Effector CD4-positive, alpha-beta T cell (primary cell): ENCODE results near the gene RBP7.

Experiments
- DNase-seq: peaks from one replicate; pipeline ENCODE4 v3.0.0-alpha.2; 2020

The RBP7 gene

GRCh38 chr1:10032590-10033358, 35.7 kb downstream of the RBP7 start, which contains the start of gene UBE4B:
Gene UBE4B (plus strand): TSS chr1:10032958. CDS start chr1:10033671, 713 bp downstream.
- peak; percentile 97 for DNase-seq

- DNase-seq: no peak
Observed at GRCh38 chr1:10033359-10033845, 36.4 kb downstream of the RBP7 start.

GRCh38 chr1:10042746-10043145, 45.7 kb downstream of the RBP7 start:
- no peak for DNase-seq

- DNase-seq: no peak
Observed at GRCh38 chr1:10045480-10046355, 48.7 kb downstream of the RBP7 start.

GRCh38 chr1:10046356-10047085, 49.5 kb downstream of the RBP7 start:
- no peak for DNase-seq

GRCh38 chr1:10048601-10049000, 51.6 kb downstream of the RBP7 start:
- DNase-seq: no peak

- no peak for DNase-seq
Observed at GRCh38 chr1:10050611-10051010, 53.6 kb downstream of the RBP7 start.

GRCh38 chr1:10051656-10052055, 54.6 kb downstream of the RBP7 start:
- no peak for DNase-seq

GRCh38 chr1:10052347-10052746, 55.3 kb downstream of the RBP7 start:
- no peak for DNase-seq

GRCh38 chr1:10054465-10054864, 57.4 kb downstream of the RBP7 start:
- no peak for DNase-seq

GRCh38 chr1:10056599-10056987, 59.6 kb downstream of the RBP7 start:
- no peak for DNase-seq

GRCh38 chr1:10057343-10057742, 60.3 kb downstream of the RBP7 start:
- DNase-seq: no peak

- DNase-seq: no peak
Observed at GRCh38 chr1:10057796-10058195, 60.8 kb downstream of the RBP7 start.

- DNase-seq: no peak
Observed at GRCh38 chr1:10059342-10059718, 62.3 kb downstream of the RBP7 start.

GRCh38 chr1:10060311-10061100, 63.5 kb downstream of the RBP7 start:
- DNase-seq: no peak

GRCh38 chr1:10061276-10061675, 64.2 kb downstream of the RBP7 start:
- DNase-seq: no peak

- no peak for DNase-seq
Observed at GRCh38 chr1:10063878-10064277, 66.8 kb downstream of the RBP7 start.

GRCh38 chr1:10064416-10065343, 67.7 kb downstream of the RBP7 start:
- DNase-seq: no peak

GRCh38 chr1:10065344-10065685, 68.3 kb downstream of the RBP7 start:
- DNase-seq: no peak
